Measurements from ENCODE around the gene CBFB.

DNA sequence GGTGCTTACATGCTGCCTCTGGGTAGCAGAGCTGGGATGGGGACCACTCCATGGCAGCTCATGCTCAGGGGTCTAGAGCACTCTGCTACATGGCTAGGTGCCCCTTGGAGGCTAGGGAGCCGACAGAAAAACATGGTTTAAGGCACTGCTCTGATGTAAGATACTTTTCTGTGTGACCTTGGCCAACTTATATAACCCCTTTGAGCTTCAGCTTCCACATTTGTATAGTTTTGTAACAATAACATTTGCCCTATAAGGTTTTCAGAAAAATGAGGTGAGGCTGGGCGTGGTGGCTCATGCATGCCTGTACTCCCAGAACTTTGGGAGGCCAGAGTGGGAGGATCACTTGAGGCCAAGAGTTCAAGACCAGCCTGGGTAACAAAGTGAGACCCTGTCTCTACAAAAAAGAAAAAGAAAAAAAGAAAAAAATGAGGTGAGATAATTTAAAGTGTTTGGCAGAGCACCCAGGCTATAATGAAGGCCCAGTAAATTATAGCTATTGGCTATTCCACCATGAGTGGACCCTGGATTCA is 37.3 kb upstream of the CBFB start:
- TF ChIP-seq, protein P1, sequence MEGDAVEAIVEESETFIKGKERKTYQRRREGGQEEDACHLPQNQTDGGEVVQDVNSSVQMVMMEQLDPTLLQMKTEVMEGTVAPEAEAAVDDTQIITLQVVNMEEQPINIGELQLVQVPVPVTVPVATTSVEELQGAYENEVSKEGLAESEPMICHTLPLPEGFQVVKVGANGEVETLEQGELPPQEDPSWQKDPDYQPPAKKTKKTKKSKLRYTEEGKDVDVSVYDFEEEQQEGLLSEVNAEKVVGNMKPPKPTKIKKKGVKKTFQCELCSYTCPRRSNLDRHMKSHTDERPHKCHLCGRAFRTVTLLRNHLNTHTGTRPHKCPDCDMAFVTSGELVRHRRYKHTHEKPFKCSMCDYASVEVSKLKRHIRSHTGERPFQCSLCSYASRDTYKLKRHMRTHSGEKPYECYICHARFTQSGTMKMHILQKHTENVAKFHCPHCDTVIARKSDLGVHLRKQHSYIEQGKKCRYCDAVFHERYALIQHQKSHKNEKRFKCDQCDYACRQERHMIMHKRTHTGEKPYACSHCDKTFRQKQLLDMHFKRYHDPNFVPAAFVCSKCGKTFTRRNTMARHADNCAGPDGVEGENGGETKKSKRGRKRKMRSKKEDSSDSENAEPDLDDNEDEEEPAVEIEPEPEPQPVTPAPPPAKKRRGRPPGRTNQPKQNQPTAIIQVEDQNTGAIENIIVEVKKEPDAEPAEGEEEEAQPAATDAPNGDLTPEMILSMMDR (IDR thresholded peaks at IDR 0.05) = no peak
- no peak for TF ChIP-seq POLR2A (IDR thresholded peaks at IDR 0.05)

Measured in right lobe of liver (tissue), 4 donors.